Parathyroid adenoma (tissue), 2 donors: ENCODE results near the gene DGKQ.

Experiments used
- H2AFZ ChIP-seq: fragments of 300-600 bp; sonication (generic); one replicate; pipeline ENCODE4 v1.7.0; 2017; ENCODE audit warnings: antibody characterized with exemption, mild to moderate bottlenecking
- H3K27ac ChIP-seq: fragments of 300-600 bp; sonication (generic); one replicate; pipeline ENCODE4 v1.7.0; 2017
- H3K27me3 ChIP-seq: fragments of 300-600 bp; sonication (generic); one replicate; pipeline ENCODE4 v1.7.0; 2017; ENCODE audit warnings: low read length; ENCODE audit not compliant: control insufficient read depth, insufficient read depth
- H3K36me3 ChIP-seq: fragments of 300-600 bp; sonication (generic); one replicate; pipeline ENCODE4 v1.7.0; 2017; ENCODE audit warnings: low read length; ENCODE audit not compliant: control insufficient read depth, insufficient read depth
- H3K4me1 ChIP-seq: fragments of 300-600 bp; sonication (generic); one replicate; pipeline ENCODE4 v1.7.0; 2017; ENCODE audit warnings: control low read depth
- H3K4me2 ChIP-seq: fragments of 300-600 bp; sonication (generic); one replicate; pipeline ENCODE4 v1.7.0; 2017; ENCODE audit warnings: low read length
- H3K4me3 ChIP-seq: fragments of 300-600 bp; sonication (generic); one replicate; pipeline ENCODE4 v1.7.0; 2017; ENCODE audit warnings: low read depth, low read length
- H3K79me2 ChIP-seq: fragments of 300-600 bp; sonication (generic); one replicate; pipeline ENCODE4 v1.7.0; 2017; ENCODE audit warnings: control low read depth
- H3K9ac ChIP-seq: fragments of 300-600 bp; sonication (generic); one replicate; pipeline ENCODE4 v1.7.0; 2017; ENCODE audit warnings: mild to moderate bottlenecking
- H3K9me3 ChIP-seq: fragments of 300-600 bp; sonication (generic); one replicate; pipeline ENCODE4 v1.7.0; 2017; ENCODE audit warnings: low read length; ENCODE audit not compliant: control insufficient read depth
- CTCF ChIP-seq: fragments of 300-600 bp; sonication (generic); IDR thresholded peaks from one replicate; pipeline ENCODE4 v1.7.0; 2017; ENCODE audit warnings: antibody characterized with exemption, mild to moderate bottlenecking
- donor health status: primary hyperparathyroidism.

The DGKQ gene

DNA sequence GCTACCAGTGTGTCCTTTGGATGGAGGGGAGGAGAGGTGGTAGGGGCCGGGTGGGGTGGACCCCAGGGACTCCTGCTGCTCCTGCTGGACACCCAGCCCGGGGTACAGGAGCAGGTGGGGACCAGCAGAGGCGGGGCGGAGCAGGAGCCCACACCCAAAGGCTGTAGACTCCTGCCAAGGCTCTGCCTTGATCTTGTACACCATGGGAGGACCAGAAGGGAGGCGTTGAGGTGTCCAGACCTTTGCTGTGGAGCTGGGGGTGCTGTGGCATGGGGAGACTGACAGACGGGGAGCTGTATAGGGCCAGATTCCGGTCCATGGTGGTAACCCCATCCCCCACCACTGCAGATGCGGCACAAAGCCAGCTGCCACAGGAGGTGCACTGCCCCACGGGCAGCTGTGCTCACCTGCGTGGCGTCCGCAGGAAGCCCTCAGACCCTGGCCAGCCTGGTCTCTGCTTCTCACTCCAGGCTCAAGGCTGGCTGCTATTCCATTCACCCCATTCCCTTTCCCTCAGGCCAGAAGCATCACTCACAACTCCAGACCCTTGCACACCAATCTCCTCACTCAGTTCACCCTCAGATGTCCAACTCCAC is 24.8 kb upstream of the DGKQ start:
- H3K27ac ChIP-seq, result no peak overlapping the region
- no peaks in the 10 kb centered on the region for H3K79me2 ChIP-seq
- peaks cover 19% of the 10 kb centered on the region for H3K27me3 ChIP-seq
- peaks cover 4% of the 10 kb centered on the region for H3K4me1 ChIP-seq
- H3K9ac ChIP-seq, result no peak overlapping the region
- H3K9me3 ChIP-seq, result no peaks in the 10 kb centered on the region
- no peak for TF ChIP-seq CTCF
- no peak overlapping the region for H2AFZ ChIP-seq
- H3K4me2 ChIP-seq, result no peak overlapping the region
- H3K4me3 ChIP-seq, result no peak overlapping the region
- H3K36me3 ChIP-seq, result no peaks in the 10 kb centered on the region

GRCh38 chr4:997375-998071 is 24.2 kb upstream of the DGKQ start:
- Histone ChIP-seq H3K36me3 (no peaks in the 10 kb centered on the region), H2AFZ (no peak overlapping the region), H3K4me3 (no peak overlapping the region), H3K27me3 (peaks cover 16% of the 10 kb centered on the region), H3K4me1 (peaks cover 10% of the 10 kb centered on the region), H3K9me3 (no peaks in the 10 kb centered on the region), H3K27ac (no peak overlapping the region), H3K79me2 (no peaks in the 10 kb centered on the region), H3K9ac (no peak overlapping the region), H3K4me2 (peak overlapping the region; percentile 18)
- TF ChIP-seq CTCF, result no peak

DNA sequence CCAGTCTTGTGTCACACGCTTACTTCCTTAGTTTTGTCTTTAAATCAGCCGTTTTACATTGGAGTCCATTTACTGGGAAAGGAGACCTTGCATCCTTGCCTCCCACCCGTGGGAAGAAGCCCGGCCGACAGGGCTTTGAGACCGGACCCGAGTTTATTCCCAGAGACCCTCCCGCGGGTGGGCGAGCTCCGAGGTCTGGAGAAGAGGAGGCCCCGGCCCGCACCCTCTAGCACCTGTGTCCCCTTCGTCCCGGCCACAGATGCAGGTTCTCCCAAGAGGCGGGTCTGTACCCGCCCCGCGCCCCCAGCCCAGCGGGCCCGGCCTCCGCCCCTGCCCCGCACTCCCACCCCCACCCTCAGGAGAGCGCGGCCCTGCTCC is 23.6 kb upstream of the DGKQ start:
- Histone ChIP-seq H3K27ac (no peak overlapping the region), H3K27me3 (peaks cover 11% of the 10 kb centered on the region), H3K36me3 (no peaks in the 10 kb centered on the region), H3K9ac (no peak overlapping the region), H3K4me1 (peaks cover 9% of the 10 kb centered on the region), H3K4me2 (no peak overlapping the region), H3K9me3 (no peaks in the 10 kb centered on the region), H3K4me3 (no peak overlapping the region), H2AFZ (no peak overlapping the region), H3K79me2 (no peaks in the 10 kb centered on the region)
- TF ChIP-seq CTCF, result no peak

DNA sequence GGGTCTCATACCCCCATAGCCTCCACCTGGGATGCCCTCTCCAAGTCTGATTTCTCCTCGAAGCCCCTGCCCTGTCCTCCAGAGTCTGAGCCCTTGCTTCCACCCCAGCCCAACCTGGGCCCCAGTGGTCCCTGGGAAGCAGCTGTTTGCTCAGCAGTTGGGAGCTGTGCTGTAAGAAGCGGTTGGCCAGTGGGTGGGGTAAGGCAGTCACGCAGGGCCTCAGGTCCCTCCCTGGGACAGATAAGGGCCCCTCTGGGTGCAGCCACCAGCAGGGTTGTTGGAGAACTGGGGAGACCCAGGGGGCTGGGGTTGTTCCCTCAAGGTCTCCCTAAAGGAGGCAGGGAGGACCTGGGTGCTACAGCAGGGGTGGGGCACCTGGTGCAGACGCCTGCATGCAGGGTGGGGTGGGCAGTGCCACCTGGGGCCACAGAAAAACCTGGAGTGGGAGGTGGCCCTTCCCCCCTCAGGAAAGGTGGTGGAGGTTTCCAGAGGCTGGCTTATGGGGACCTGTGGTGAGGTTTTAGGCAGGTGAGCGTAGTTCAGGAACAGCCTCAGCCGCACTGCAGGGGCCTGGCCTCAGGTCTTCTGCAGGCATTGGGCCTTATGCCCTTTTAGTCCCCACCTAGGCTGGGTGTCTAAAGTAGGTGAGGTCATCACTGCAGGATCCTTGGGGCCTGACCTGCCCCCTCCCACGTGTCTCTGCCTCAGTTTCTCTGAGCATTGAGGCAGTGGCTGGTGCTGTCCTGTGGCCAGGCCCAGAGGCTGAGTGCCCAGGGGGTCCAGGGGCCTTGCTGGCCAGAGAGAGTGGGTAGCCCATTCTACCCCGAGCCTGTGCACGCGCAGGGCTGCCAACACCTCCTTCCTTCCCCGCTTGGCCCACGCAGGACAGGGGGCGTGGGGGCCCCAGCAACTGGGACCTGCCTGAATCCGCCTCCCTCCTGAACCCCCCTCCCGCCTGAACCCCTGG is 22.9 kb upstream of the DGKQ start:
- H3K9me3 ChIP-seq, result no peaks in the 10 kb centered on the region
- no peaks in the 10 kb centered on the region for H3K79me2 ChIP-seq
- H3K4me1 ChIP-seq, result peaks cover 9% of the 10 kb centered on the region
- H3K9ac ChIP-seq, result no peak overlapping the region
- TF ChIP-seq CTCF, result no peak
- no peak overlapping the region for H3K4me3 ChIP-seq
- H3K36me3 ChIP-seq, result no peaks in the 10 kb centered on the region
- H3K27me3 ChIP-seq, result peaks cover 5% of the 10 kb centered on the region
- H2AFZ ChIP-seq, result no peak overlapping the region
- H3K4me2 ChIP-seq, result no peak overlapping the region
- H3K27ac ChIP-seq, result no peak overlapping the region
